Measurements from ENCODE around the gene TTLL10.
A peak's percentile ranks its signal among the peaks of the same experiment; 100 is the strongest.

The TTLL10 gene

GRCh38 chr1:1161078-1161682 is 12.5 kb upstream of the TTLL10 start:
- DNase-seq, result no peak

GRCh38 chr1:1161683-1162079 is 12.0 kb upstream of the TTLL10 start:
- DNase-seq, result peak; percentile 2

- DNase-seq, result peak; percentile 6
These were observed 10.8 kb upstream of the TTLL10 start for GRCh38 chr1:1162597-1163537.

- no peak for DNase-seq
These were observed 10.1 kb upstream of the TTLL10 start for GRCh38 chr1:1163538-1164070.

- DNase-seq, result peak; percentile 9
These were observed 9.3 kb upstream of the TTLL10 start for GRCh38 chr1:1164361-1164700.

- DNase-seq, result no peak
These were observed 8.8 kb upstream of the TTLL10 start for GRCh38 chr1:1164701-1165451.

- peak; percentile 16 for DNase-seq
These were observed 8.2 kb upstream of the TTLL10 start for GRCh38 chr1:1165485-1165884.

- no peak for DNase-seq
These were observed 7.7 kb upstream of the TTLL10 start for GRCh38 chr1:1165900-1166421.

GRCh38 chr1:1166642-1167397 is 6.9 kb upstream of the TTLL10 start:
- DNase-seq, result peak; percentile 21

GRCh38 chr1:1167398-1167821 is 6.3 kb upstream of the TTLL10 start:
- DNase-seq, result no peak

GRCh38 chr1:1167841-1168450 is 5.7 kb upstream of the TTLL10 start:
- DNase-seq, result no peak

GRCh38 chr1:1168451-1169411 is 4.9 kb upstream of the TTLL10 start:
- no peak for DNase-seq

- no peak for DNase-seq
These were observed 4.1 kb upstream of the TTLL10 start for GRCh38 chr1:1169429-1170214.

GRCh38 chr1:1170215-1171091 is 3.2 kb upstream of the TTLL10 start:
- no peak for DNase-seq

GRCh38 chr1:1171161-1171545 is 2.5 kb upstream of the TTLL10 start:
- no peak for DNase-seq

GRCh38 chr1:1171546-1172340 is 1.9 kb upstream of the TTLL10 start:
- no peak for DNase-seq

GRCh38 chr1:1173061-1173792 is 453 bp upstream of the TTLL10 start:
- DNase-seq, result no peak
